WI38 (cell line): ENCODE measurements around the gene MCC.

Source experiments
- H3K4me3 ChIP-seq: 2 replicates; pipeline ENCODE4 v1.5.1; 2011; ENCODE audit warnings: low read depth, mild to moderate bottlenecking, control low read depth, low read length
- CTCF ChIP-seq: IDR thresholded peaks from 2 replicates; pipeline ENCODE4 v1.5.1; 2012; ENCODE audit warnings: low read depth, mild to moderate bottlenecking, control low read depth, low read length

MCC gene

GRCh38 chr5:113240951-113241726 lies 247.1 kb downstream of the MCC start:
- TF ChIP-seq CTCF: no peak

GRCh38 chr5:113240032-113240431 lies 248.2 kb downstream of the MCC start:
- no peak for TF ChIP-seq CTCF

More at GRCh38 chr5:113240951-113241726, 247.1 kb downstream of the MCC start:
- H3K4me3 ChIP-seq: no peak overlapping the region

GRCh38 chr5:113237893-113238292 lies 250.4 kb downstream of the MCC start:
- TF ChIP-seq CTCF: no peak
- no peak overlapping the region for H3K4me3 ChIP-seq

More at GRCh38 chr5:113240032-113240431, 248.2 kb downstream of the MCC start:
- H3K4me3 ChIP-seq: no peak overlapping the region

GRCh38 chr5:113236536-113237288 lies 251.5 kb downstream of the MCC start:
- no peak overlapping the region for H3K4me3 ChIP-seq
- TF ChIP-seq CTCF: no peak

GRCh38 chr5:113235884-113236283 lies 252.4 kb downstream of the MCC start:
- no peak overlapping the region for H3K4me3 ChIP-seq
- no peak for TF ChIP-seq CTCF

- TF ChIP-seq CTCF: no peak
- H3K4me3 ChIP-seq: no peak overlapping the region
Observed at GRCh38 chr5:113234546-113234945, 253.7 kb downstream of the MCC start.

GRCh38 chr5:113233606-113234005 lies 254.6 kb downstream of the MCC start:
- TF ChIP-seq CTCF: no peak
- no peak overlapping the region for H3K4me3 ChIP-seq
